Mesodermal cell (in vitro differentiated cells): Measurements from ENCODE around the gene TNFAIP6.
A peak's percentile ranks its signal among the peaks of the same experiment; 100 is the strongest.

ENCODE experiments used
- H3K27ac ChIP-seq: 2 replicates; pipeline ENCODE4 v1.7.0; 2013; ENCODE audit warnings: mild to moderate bottlenecking, low read depth, low read length, moderate library complexity; ENCODE audit not compliant: severe bottlenecking
- H3K36me3 ChIP-seq: 2 replicates; pipeline ENCODE4 v1.7.1; 2013; ENCODE audit warnings: mild to moderate bottlenecking, low read length, moderate library complexity; ENCODE audit not compliant: control insufficient read depth, insufficient read depth
- H3K4me1 ChIP-seq: one replicate; pipeline ENCODE4 v1.7.1; 2013; ENCODE audit warnings: mild to moderate bottlenecking, low read length; ENCODE audit not compliant: insufficient read depth, control insufficient read depth, poor library complexity, severe bottlenecking
- H3K4me3 ChIP-seq: 2 replicates; pipeline ENCODE4 v1.7.0; 2013; ENCODE audit warnings: low read length, control low read depth, mild to moderate bottlenecking; ENCODE audit not compliant: insufficient read depth, poor library complexity, severe bottlenecking; ENCODE audit errors: extremely low read depth
- H3K9me3 ChIP-seq: 2 replicates; pipeline ENCODE4 v1.7.1; 2013; ENCODE audit warnings: mild to moderate bottlenecking, low read length, moderate library complexity; ENCODE audit not compliant: control insufficient read depth
- WGBS, 2 experiments: methylation state at CpG; one replicate each; pipeline ENCODE4 v1.1.5; 2013; ENCODE audit warnings: missing lambda C conversion rate in 2 of 2; ENCODE audit not compliant: insufficient coverage in 2 of 2; 5-methylcytosine and 5-hydroxymethylcytosine counted together

TNFAIP6 gene

GRCh38 chr2:151359768-151360461, 2.5 kb downstream of the TNFAIP6 start:
- Histone ChIP-seq H3K27ac (no peak overlapping the region), H3K9me3 (no peaks in the 10 kb centered on the region), H3K36me3 (no peaks in the 10 kb centered on the region), H3K4me1 (no peaks in the 10 kb centered on the region), H3K4me3 (no peak overlapping the region)
- 79 to 94% methylated on average over 2 to 3 of the region's 4 CpGs for WGBS, 2 experiments

- no peaks in the 10 kb centered on the region for H3K9me3 ChIP-seq
- WGBS, 2 experiments, result 80 to 94% methylated on average over 2 of the region's 3 CpGs
- H3K4me3 ChIP-seq, result no peak overlapping the region
- no peaks in the 10 kb centered on the region for H3K4me1 ChIP-seq
- H3K36me3 ChIP-seq, result no peaks in the 10 kb centered on the region
- H3K27ac ChIP-seq, result no peak overlapping the region
Measured at GRCh38 chr2:151361674-151362370, 4.4 kb downstream of the TNFAIP6 start.

- H3K36me3 ChIP-seq, result no peaks in the 10 kb centered on the region
- H3K4me1 ChIP-seq, result no peaks in the 10 kb centered on the region
- no peak overlapping the region for H3K4me3 ChIP-seq
- no peak overlapping the region for H3K27ac ChIP-seq
- H3K9me3 ChIP-seq, result no peaks in the 10 kb centered on the region
- WGBS, 2 experiments, result 83 to 88% methylated on average over 8 of the region's 8 CpGs
Measured at GRCh38 chr2:151363709-151364108, 6.3 kb downstream of the TNFAIP6 start.

- Histone ChIP-seq H3K4me3 (no peak overlapping the region), H3K36me3 (no peaks in the 10 kb centered on the region), H3K27ac (no peak overlapping the region), H3K9me3 (no peaks in the 10 kb centered on the region), H3K4me1 (no peaks in the 10 kb centered on the region)
- WGBS, 2 experiments, result no CpG with 5 or more reads among the region's 2 CpGs
Measured at GRCh38 chr2:151367571-151367970, 10.2 kb downstream of the TNFAIP6 start.

- 100% methylated on average over 2 of the region's 3 CpGs for WGBS, 2 experiments
- Histone ChIP-seq H3K36me3 (no peaks in the 10 kb centered on the region), H3K9me3 (no peaks in the 10 kb centered on the region), H3K4me1 (no peaks in the 10 kb centered on the region), H3K27ac (no peak overlapping the region), H3K4me3 (no peak overlapping the region)
Measured at GRCh38 chr2:151374436-151374835, 17.0 kb downstream of the TNFAIP6 start.

GRCh38 chr2:151379169-151379568, 21.8 kb downstream of the TNFAIP6 start:
- H3K36me3 ChIP-seq, result no peaks in the 10 kb centered on the region
- no peak overlapping the region for H3K27ac ChIP-seq
- H3K9me3 ChIP-seq, result no peaks in the 10 kb centered on the region
- no peaks in the 10 kb centered on the region for H3K4me1 ChIP-seq
- no peak overlapping the region for H3K4me3 ChIP-seq
- WGBS, 2 experiments, result 100% methylated on average over 1 to 3 of the region's 4 CpGs

GRCh38 chr2:151380580-151381235, 23.3 kb downstream of the TNFAIP6 start:
- Histone ChIP-seq H3K27ac (no peak overlapping the region), H3K4me3 (no peak overlapping the region), H3K4me1 (no peaks in the 10 kb centered on the region), H3K9me3 (no peaks in the 10 kb centered on the region), H3K36me3 (no peaks in the 10 kb centered on the region)
- WGBS, 2 experiments, result 87% methylated on average over 3 of the region's 6 CpGs; no CpG with 5 or more reads in 1 of the 2 experiments

- Histone ChIP-seq H3K27ac (peak overlapping the region; percentile 57), H3K9me3 (no peaks in the 10 kb centered on the region), H3K4me1 (no peaks in the 10 kb centered on the region), H3K36me3 (no peaks in the 10 kb centered on the region), H3K4me3 (no peak overlapping the region)
- 83 to 90% methylated on average over 1 to 2 of the region's 2 CpGs for WGBS, 2 experiments
Measured at GRCh38 chr2:151381266-151381665, 23.9 kb downstream of the TNFAIP6 start.

GRCh38 chr2:151388011-151388410, 30.6 kb downstream of the TNFAIP6 start:
- H3K4me1 ChIP-seq, result no peaks in the 10 kb centered on the region
- no peak overlapping the region for H3K27ac ChIP-seq
- WGBS, 2 experiments, result 100% methylated on average over 1 of the region's 4 CpGs; no CpG with 5 or more reads in 1 of the 2 experiments
- H3K36me3 ChIP-seq, result no peaks in the 10 kb centered on the region
- no peak overlapping the region for H3K4me3 ChIP-seq
- no peaks in the 10 kb centered on the region for H3K9me3 ChIP-seq

GRCh38 chr2:151391436-151391835, 34.0 kb downstream of the TNFAIP6 start:
- no peaks in the 10 kb centered on the region for H3K36me3 ChIP-seq
- no peak overlapping the region for H3K4me3 ChIP-seq
- 63% methylated on average over 2 of the region's 2 CpGs; no CpG with 5 or more reads in 1 of the 2 experiments for WGBS, 2 experiments
- H3K27ac ChIP-seq, result no peak overlapping the region
- no peaks in the 10 kb centered on the region for H3K9me3 ChIP-seq
- no peaks in the 10 kb centered on the region for H3K4me1 ChIP-seq
